GM19099 (cell line): ENCODE measurements around the gene CD74.

ENCODE experiments used
- POLR2A ChIP-seq: IDR thresholded peaks from 3 replicates; pipeline ENCODE4 v1.6.1; 2011; ENCODE audit warnings: low read depth; ENCODE audit not compliant: insufficient read length; ENCODE audit errors: extremely low read depth

Gene CD74

DNA sequence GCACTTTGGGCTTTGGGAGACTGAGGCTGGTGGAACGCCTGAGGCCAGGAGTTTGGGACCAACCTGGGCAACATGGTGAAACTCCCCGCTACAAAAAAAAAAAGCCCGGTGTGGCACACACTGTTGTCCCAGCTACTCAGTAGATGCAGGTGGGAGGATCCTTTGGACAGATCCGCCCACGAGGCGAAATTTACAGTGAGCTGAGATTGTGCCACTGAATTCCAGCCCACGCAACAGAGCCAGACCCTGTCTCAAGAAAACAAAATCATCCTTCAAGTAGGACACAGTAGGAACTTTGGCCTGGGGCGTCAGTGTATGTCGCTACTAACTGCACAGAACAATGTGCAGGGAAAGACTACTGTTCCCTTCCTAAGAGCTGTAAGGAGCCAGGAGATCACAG, 32.1 kb upstream of the CD74 start:
- no peak for TF ChIP-seq POLR2A

DNA sequence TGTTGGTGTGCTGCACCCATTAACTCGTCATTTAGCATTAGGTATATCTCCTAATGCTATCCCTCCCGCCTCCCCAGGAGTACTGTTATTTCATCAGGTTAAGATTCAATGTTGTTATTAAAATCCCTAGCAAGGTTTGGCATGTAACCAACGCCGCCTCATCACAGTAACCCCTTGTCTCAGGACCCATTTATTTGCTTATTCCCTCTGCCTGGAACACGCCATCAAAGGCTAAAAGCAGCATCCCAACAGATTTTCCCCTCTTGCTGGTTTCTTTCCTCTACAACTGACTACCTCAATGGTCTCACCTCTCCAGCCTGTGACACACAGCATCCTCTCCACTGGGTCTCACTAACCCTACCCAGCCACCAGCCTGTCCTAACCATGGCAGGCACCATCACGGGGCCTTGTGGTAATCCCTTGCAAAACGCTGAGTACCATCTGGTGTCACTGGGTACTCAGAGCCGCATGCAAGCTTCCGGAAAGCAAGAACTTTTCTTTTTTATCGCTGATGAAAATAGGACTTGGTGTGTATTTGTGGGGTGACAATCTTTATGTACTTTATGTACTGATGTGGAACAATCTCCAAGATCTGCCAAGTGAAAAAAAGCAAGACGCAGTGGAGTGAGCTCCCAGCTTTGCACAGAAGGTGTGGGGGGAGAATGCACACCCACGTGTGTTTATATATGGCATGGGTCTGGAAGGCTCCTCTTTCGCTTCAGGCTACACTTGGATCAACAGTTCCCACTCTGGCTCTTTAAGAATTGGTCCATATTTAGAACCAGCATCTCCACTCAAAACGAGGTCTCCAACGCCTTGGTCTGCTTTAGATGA, 30.7 kb upstream of the CD74 start:
- TF ChIP-seq POLR2A: no peak

DNA sequence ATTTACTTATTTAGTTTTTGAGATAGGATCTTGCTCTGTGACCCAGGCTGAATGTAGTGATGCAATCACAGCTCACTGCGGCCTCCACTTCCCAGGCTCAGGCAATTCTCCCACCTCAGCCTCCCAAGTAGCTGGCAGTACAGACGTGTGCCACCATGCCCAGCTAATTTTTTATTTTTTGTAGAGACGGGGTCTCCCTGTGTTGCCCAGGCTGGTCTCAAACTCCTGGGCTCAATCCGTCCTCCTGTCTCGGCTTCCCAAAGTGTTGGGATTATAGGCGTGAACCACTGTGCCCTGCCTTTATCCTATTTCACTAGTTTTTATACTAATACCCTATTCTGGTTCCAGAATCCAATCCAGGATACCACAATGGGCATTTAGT, 30.0 kb upstream of the CD74 start:
- TF ChIP-seq POLR2A: no peak

DNA sequence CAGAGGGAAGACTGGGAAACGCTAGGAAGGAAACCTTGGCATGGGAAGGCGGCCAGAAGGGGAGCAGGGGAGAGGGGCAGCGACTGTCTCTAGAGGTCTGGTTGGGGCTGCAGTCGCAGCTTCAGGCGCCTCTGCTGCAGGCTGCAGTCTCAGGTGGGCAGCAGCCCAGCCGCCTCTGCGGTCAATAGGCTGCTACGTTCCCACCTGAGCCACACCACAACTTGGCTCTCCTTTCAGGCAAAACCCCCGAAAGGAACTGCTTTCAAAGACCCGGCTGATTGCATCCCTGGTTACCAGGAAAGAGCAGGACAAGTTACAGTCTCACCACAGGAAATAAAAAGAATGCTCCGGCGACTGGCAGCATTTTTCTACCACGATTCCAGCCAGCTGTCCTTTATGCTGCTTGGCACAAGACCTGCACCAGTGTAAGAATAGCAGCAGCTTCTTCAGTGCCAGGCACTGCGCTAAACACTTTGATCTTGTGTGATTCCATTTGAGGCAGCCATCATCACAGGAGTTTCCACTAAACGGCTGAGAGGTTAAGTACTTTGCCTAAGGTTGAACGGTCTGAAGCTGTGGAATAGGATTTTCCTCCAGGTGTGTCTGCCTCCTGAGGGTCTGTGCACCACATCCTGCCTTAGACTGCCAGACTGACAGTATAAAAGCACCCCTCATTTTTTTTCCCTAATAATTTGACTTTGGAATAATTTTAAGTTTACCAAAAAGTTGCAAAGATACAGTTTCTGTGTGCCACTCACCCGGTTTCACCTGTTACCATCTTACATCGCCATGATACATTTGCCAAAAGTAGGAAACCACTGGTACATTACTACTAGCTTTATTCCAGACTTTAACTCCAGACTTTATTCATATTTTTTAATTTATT, 29.3 kb upstream of the CD74 start:
- TF ChIP-seq POLR2A: peak; percentile 26

DNA sequence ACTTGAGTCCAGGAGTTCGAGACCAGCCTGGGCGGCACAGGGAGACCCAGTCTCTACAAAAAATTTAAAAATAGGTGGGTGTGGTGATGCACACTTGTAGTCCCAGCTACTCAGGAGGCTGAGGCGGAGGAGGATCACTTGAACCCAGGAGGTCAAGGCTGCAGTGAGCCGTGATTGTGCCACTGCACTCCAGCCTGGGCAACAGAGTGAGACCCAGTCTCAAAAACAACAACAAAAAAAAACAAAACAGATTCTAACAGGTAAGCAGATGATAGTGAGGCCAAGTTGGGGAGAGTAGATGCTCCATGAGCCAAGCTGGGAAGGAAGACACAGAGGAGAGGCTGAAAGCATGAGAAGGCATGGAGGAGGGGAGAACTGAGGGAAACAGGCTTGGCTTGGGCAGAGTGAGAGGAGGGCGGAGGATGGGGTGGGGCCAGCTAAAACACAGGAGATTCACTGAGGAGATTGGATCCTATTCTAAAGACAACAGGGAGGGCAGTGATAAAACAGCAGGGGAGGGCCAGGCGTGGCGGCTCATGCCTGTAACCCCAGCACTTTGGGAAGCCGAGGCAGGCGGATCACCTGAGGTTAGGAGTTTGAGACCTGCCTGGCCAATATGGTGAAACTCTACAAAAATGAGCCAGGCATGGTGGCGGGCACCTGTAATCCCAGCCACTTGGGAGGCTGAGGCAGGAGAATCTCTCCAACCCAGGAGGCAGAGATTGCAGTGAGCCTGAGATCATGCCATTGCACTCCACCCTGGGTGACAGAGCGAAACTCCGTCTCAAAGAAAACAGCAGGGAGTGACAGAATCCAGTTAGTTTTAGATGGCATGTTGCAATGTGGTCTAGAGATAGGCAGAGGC, 28.5 kb upstream of the CD74 start:
- no peak for TF ChIP-seq POLR2A

DNA sequence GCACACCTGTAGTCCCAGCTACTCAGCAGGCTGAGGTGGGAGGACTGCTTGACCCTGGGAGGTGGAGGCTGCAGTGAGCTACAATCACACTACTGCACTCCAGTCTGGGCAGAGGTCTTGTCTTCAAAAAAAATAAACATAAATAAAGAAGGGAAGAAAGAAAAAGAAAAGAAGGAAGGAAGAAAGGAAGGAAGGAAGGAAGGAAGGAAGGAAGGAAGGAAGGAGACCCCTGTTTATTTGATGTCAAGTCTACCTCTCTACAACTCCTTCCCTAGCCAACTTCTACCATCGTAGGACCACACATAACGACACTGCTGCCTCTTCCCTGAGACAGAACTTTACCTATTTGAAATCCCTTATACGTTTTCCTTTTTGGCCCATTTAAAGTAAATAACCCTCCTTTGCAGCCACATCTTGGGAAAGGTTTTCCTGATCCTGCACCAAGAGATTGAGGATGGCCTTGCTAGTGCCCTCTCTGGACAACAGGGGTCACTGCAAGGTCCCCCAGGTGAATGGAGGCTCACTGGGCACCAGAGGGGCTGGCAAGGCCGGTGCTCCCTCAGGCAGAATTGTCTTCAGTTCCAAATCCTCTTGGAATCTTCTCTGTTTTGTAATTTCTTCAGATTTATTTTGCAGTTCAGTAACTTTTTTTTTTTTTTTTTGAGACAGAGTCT, 26.3 kb upstream of the CD74 start:
- TF ChIP-seq POLR2A: no peak

DNA sequence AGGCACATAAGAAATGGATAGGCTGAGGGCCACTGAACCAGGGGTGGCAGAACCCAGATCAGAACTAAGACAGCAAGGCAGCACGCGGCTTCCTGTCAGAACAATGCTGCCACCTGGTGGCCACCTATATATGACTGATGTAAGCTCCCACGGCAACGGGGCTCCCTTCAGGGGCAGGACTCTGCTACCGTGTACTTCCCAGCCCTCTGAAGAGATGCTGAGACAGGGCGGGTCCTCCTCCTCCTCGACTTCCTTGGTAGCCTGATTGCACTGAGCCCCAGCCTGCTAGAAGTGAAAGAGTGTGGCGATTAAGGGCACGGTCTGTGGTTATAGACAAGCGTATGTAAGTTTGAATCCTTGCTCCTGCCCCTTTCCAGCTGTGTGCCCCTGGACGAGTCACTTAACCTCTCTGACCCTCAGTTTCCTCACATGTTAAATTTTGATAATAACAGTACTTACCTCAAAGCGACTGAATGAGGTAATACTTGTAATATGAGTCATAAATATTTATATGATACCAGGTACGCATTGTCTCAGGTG, 23.5 kb upstream of the CD74 start:
- no peak for TF ChIP-seq POLR2A

DNA sequence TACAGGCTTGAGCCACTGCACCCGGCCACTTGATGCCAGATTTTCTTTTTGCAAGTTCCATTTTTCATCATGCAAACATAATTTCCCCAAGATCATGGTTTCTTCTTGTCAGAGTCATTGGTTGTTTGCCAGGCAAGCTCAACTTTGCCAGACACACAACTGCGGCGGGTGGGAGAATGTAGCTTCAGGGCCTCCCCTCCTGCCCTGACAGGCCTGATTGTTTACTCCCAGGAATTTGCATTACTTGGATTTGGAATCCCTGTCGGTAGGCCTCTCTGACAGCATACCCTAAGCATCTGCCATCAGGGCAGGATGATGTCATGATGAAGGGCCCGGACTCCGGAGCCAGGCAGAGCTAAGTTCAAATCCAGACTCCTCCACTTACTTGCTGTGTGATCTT, 21.8 kb upstream of the CD74 start:
- TF ChIP-seq POLR2A: no peak

DNA sequence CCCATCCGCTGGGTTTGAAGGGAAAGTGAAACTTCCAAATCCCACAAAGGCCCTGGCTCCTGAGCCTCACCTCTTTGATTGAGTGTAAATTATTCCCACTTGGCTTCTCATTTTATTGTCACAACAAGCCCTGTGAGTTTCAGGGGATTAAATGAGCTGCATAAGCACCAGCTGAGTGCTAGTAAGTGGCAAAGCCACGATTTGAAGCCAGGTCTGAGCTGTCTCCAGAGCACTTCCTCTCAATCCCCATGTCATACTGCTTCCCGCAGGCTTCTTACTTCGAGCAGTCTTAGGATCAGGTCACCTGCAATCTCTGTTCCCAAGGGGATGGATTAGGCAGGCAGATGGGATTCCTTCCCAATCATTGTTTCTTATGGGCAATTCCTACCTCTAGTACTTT, 18.9 kb upstream of the CD74 start:
- no peak for TF ChIP-seq POLR2A

DNA sequence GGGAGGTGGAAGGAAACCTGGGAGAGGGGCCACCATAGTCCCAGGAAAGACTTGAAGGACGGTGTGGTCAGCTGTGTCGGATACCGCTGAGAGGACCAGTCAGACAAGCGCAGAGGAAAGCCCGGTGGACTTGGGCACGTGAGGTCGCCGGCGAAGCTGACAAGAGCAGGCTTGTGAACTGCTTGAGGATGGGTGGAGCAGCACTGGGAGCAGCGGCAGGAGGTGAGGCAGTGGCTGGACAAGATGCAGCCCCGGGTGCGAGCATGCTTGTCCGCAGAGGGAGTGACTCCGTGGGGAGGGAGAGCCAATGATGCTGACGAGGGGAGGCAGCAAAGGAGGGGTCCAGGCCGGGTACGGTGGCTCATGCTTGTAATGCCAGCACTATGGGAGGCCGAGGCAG, 18.3 kb upstream of the CD74 start:
- no peak for TF ChIP-seq POLR2A

DNA sequence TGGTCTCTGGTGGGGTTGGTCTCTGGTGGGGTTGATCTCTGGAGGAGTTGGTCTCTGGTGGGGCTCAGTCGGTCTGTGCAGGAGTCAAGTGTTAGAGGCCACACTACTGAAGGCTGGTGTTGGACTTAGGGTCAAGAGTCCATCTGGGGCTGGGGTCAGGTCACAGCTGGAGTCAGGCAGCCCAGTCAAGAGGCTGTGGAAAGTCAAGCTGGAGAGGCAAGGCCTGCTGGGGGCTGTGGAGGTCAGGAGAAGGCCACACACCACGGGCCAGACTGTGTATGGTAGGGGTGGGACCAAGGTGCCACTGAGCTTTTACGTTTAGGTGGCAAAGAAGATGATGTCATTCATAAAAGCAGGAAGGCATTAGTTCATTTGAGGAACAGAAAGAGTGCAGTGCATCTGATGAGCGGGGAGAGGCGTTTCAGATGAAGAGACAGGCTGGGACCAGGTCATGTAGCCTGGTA, 16.7 kb upstream of the CD74 start:
- no peak for TF ChIP-seq POLR2A

DNA sequence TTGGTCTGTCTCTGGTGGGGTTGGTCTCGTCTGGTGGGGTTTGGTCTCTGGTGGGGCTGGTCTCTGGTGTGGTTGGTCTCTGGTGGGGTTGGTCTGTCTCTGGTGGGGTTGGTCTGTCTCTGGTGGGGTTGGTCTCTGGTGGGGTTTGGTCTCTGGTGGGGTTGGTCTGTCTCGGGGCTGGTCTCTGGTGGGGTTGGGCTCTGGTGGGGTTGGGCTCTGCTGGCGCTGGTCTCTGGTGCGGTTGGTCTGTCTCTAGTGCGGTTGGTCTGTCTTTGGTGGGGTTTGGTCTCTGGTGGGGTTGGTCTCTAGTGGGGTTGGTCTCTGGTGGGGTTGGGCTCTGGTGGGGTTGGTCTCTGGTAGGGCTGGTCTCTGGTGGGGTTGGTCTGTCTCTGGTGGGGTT, 16.3 kb upstream of the CD74 start:
- TF ChIP-seq POLR2A: no peak

DNA sequence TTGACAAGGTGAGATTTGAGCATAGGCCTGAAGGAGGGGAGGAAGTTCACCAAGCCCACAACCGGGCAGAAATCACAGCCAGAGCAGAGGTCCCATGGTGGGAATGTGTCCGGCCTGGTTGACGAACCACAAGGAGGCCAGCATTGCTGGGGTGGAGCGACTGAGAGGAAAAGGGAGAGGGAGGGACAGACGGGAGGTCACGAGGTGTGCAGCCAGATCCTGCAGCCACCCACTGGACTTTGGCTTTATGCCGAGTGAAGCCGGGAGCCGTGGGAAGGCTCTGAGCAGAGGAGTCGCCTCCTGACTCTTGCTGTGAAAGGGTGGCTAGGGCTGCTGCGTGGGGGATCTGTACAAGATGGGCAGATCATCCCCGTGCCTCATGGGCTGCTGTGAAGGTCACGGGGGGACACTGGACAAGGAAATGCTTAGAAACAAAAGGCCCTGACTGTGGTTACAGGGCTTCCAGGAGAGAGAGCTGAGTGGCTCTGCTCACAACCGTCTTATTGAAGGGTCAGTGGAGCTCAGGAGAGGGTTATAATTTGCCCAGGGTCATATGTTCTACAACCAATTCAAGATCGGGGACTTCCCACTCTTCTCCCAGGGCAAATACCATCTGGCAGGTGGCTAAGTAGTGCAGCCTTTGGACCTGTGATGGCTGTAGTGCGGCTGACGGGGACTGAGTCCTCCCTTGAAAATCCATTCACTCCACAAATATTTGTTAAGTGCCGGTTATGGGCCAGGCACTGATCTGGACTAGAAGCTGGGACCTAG, 15.6 kb upstream of the CD74 start:
- no peak for TF ChIP-seq POLR2A

DNA sequence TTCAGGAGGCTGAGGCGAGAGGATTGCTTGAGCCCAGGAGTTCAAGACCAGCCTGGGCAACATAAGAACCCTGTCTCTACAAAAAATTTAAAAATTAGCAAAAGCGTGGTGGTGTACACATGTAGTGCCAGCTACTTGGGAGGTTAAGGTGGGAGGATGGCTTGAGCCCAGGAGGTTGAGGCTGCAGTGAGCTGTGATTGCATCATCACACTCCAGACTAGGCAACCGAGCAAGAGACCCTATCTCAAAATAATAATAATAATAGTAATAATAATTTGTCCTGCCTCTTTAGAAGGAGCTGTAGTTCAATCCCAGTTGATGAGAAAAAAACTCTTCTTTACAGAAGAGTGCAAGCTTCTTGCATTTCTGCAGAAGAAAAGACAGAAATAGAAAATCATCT, 10.0 kb upstream of the CD74 start:
- TF ChIP-seq POLR2A: no peak

DNA sequence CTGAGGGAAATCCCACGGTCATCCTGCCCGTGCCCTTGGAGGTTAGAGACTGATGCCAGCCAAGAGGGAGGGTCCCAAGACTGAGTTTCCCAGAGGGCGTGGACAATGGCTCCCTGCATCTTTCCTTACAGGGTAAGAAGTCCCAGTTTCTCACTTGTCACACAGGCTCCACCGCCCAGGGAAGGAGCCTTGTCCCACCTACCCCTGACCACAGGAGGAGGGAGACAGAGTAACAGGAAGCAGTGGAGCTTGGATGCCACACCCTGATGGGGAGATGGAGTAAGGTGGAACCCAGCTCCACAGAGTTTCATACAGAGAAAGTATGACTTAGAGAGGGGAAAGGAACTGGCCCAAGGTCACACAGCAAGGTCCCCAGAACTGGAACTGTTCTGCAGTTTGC, 9.4 kb upstream of the CD74 start:
- TF ChIP-seq POLR2A: no peak
